A549 (cell line): ENCODE measurements around the gene AAGAB. TPM values are rescaled to one million over a fixed set of nuclear protein-coding genes. Genes with fewer than 3 reads are reported as not detected.

Experiments used
- ATAC-seq, 2 experiments: fragments of 200-7000 bp in 1 of 2; fragments of >200 bp in 1 of 2; cut with Nextera tagmentation in 1 of 2; cut with Tn5 transposase in 1 of 2; 3 replicates each; pipeline versions ENCODE4 v1.8.0 to v1.9.1; 2018 to 2020; ENCODE audit warnings: mild to moderate bottlenecking in 1 of 2, moderate library complexity in 1 of 2
- CTCF ChIA-PET: fragments of 300-600 bp; sonication (Branson Sonifier 250); formaldehyde crosslinking; extraction: SDS; loops from one replicate; lab custom pipeline; 2021; ENCODE audit warnings: antibody characterized with exemption, inconsistent platforms; lab: Yijun Ruan, JAX
- POLR2A ChIA-PET: fragments of 350-600 bp; formaldehyde crosslinking; extraction: SDS; loops from one replicate; lab custom pipeline; 2021; ENCODE audit warnings: antibody characterized with exemption, inconsistent platforms; lab: Yijun Ruan, JAX
- DNase-seq, 2 experiments: peaks; one replicate each; pipeline versions ENCODE4 v3.0.0 to v3.0.0-alpha.2; 2011 to 2016; ENCODE audit warnings: low read depth in 1 of 2, low spot score in 1 of 2
- FAIRE-seq: peaks from 2 replicates; lab custom pipeline; 2011; peaks lifted over from hg19 to GRCh38; lab: Jason Lieb, UNC
- H3K27ac ChIP-seq, 2 experiments: fragments of >200 bp; sonication (Bioruptor Twin); formaldehyde crosslinking; 3 replicates each; pipeline ENCODE4 v1.5.1; 2016 to 2017
- H3K4me1 ChIP-seq: fragments of >200 bp; sonication (Bioruptor Twin); formaldehyde crosslinking; 3 replicates; pipeline ENCODE4 v1.6.1; 2016
- H3K4me2 ChIP-seq: fragments of >200 bp; sonication (Bioruptor Twin); formaldehyde crosslinking; 3 replicates; pipeline ENCODE4 v1.6.1; 2016
- H3K4me3 ChIP-seq: fragments of >200 bp; sonication (Bioruptor Twin); formaldehyde crosslinking; 3 replicates; pipeline ENCODE4 v1.5.1; 2016
- H3K9me3 ChIP-seq: fragments of >200 bp; sonication (Bioruptor Twin); formaldehyde crosslinking; 3 replicates; pipeline ENCODE4 v1.6.1; 2016
- BCL3 ChIP-seq: fragments of >200 bp; sonication (Bioruptor Twin); formaldehyde crosslinking; IDR thresholded peaks from 3 replicates; pipeline ENCODE4 v1.6.1; 2016
- CEBPB ChIP-seq, 2 experiments: fragments of >200 bp in 1 of 2; sonication (Bioruptor Twin) in 1 of 2; formaldehyde crosslinking in 1 of 2; IDR thresholded peaks; 2 replicates each; pipeline ENCODE4 v1.6.1; 2012 to 2016
- HDAC2 ChIP-seq: fragments of 200-600 bp; sonication (generic); IDR thresholded peaks from 2 replicates; pipeline ENCODE4 v1.6.1; 2016
- HEYL ChIP-seq: fragments of 250-450 bp; sonication (Bioruptor Pico); IDR thresholded peaks from 2 replicates; pipeline ENCODE4 v1.8.0; 2021; ENCODE audit warnings: mild to moderate bottlenecking, moderate library complexity
- HMGXB4 ChIP-seq: fragments of 250-450 bp; sonication (Bioruptor Pico); IDR thresholded peaks from 2 replicates; pipeline ENCODE4 v1.5.0; 2021; ENCODE audit warnings: mild to moderate bottlenecking, moderate library complexity, borderline replicate concordance
- HOXB13 ChIP-seq: fragments of 250-450 bp; sonication (Bioruptor Pico); IDR thresholded peaks from 2 replicates; pipeline ENCODE4 v1.5.0; 2020; ENCODE audit warnings: low read depth, mild to moderate bottlenecking, moderate library complexity
- MAFK ChIP-seq: fragments of 450-650 bp; IDR thresholded peaks from 2 replicates; pipeline ENCODE4 v1.6.1; 2014; ENCODE audit not compliant: partially characterized antibody
- MYC ChIP-seq: IDR thresholded peaks from 2 replicates; pipeline ENCODE4 v1.6.1; 2012; ENCODE audit warnings: mild to moderate bottlenecking, inconsistent platforms, low read length, improper control_type of control experiment, borderline replicate concordance
- NFE2L2 ChIP-seq: fragments of 150-350 bp; conservative IDR thresholded peaks from 2 replicates; pipeline ENCODE4 v1.6.1; 2014; ENCODE audit warnings: low read length
- NR3C1 ChIP-seq: fragments of >200 bp; sonication (Bioruptor Twin); formaldehyde crosslinking; IDR thresholded peaks from 3 replicates; pipeline ENCODE4 v1.6.1; 2017
- PHF8 ChIP-seq: fragments of 200-600 bp; sonication (generic); IDR thresholded peaks from 2 replicates; pipeline ENCODE4 v1.6.1; 2016; ENCODE audit warnings: low read depth, mild to moderate bottlenecking, antibody characterized with exemption, moderate library complexity, borderline replicate concordance
- RARB ChIP-seq: fragments of 250-450 bp; sonication (Bioruptor Pico); IDR thresholded peaks from 2 replicates; pipeline ENCODE4 v1.8.0; 2021; ENCODE audit warnings: mild to moderate bottlenecking, moderate library complexity
- REST ChIP-seq: fragments of 200-600 bp; sonication (generic); IDR thresholded peaks from 2 replicates; pipeline ENCODE4 v1.6.1; 2016; ENCODE audit warnings: antibody characterized with exemption, mild to moderate bottlenecking, moderate library complexity
- ZFP36 ChIP-seq: fragments of 450-650 bp; IDR thresholded peaks from 2 replicates; pipeline ENCODE4 v1.6.1; 2014; ENCODE audit warnings: borderline replicate concordance; ENCODE audit not compliant: partially characterized antibody
- WGBS: methylation state at CpG from one replicate; pipeline ENCODE4 v1.1.6; 2017; ENCODE audit errors: missing lambda C conversion rate; 5-methylcytosine and 5-hydroxymethylcytosine counted together
- polyA plus RNA-seq, 4 experiments: library from polyadenylated mRNA; depleted of rRNA in 3 of 4; stranded (reverse); fragments of >200 nt; fragmentation: RNase III in 1 of 4; extraction: RNeasy Plus Mini Kit Qiagen cat#74134 plus additional on column Dnase treatment in 1 of 4; gene quantifications; 2 replicates in 3 of 4; 3 replicates in 1 of 4; pipeline ENCODE4 v1.2.3, GENCODE V29; 2011 to 2017

Gene AAGAB
- polyA plus RNA-seq, 2 of the 4 experiments (the other 2 are of a cell fraction): 68.9 to 107 TPM

- CTCF ChIA-PET: interaction anchor here (1.1 to 1.6 kb wide), 2 partner anchors 11 to 264 kb away, joined by 4 to 7 read pairs; no protein-coding TSS in a partner anchor
- Histone ChIP-seq H3K27ac (no peak overlapping the region), H3K4me3 (no peak overlapping the region), H3K9me3 (no peaks in the 10 kb centered on the region), H3K4me2 (no peak overlapping the region), H3K4me1 (no peaks in the 10 kb centered on the region)
- no peak for FAIRE-seq
- no peak for DNase-seq
- no peak for TF ChIP-seq REST
- peak; percentile 98 for TF ChIP-seq MAFK
- WGBS: 92% methylated on average over 5 of the region's 5 CpGs
- ATAC-seq: no peak
- POLR2A ChIA-PET: no interaction called here
These were observed 43.8 kb downstream of the AAGAB start for GRCh38 chr15:67210555-67211168.

DNA sequence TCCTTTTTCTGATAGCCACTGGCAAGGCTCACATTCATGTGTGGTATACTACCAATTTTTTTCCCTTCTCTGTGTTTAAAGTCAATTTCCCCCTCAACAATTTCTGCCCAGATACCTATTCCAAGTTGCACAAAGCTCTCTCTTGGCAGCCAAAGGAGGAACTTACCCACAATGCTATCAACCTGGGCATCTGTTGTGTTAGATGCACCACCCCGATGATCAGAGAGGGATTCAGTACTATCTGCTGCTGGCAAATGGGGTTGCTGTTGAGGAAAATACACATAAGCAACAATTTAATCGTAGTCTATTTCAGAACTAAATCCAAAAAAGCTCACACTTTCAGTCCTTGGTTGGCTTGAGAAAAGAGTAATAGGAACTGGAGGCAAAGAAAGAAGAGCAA lies 46.1 kb downstream of the AAGAB start:
- no peak overlapping the region for H3K4me2 ChIP-seq
- DNase-seq: no peak
- no peaks in the 10 kb centered on the region for H3K4me1 ChIP-seq
- ChIA-PET CTCF (interaction anchor here (1.2 to 2.2 kb wide), 3 partner anchors 9 to 96 kb away, joined by 3 to 9 read pairs (median 5); no protein-coding TSS in a partner anchor), POLR2A (no interaction called here)
- no peak for TF ChIP-seq ZFP36
- no peak overlapping the region for H3K27ac ChIP-seq
- no peak for FAIRE-seq
- no peak overlapping the region for H3K4me3 ChIP-seq
- WGBS: 91% methylated on average over 2 of the region's 2 CpGs
- H3K9me3 ChIP-seq: no peaks in the 10 kb centered on the region
- ATAC-seq: no peak

- Histone ChIP-seq H3K4me2 (no peak overlapping the region), H3K4me3 (no peak overlapping the region), H3K27ac (no peak overlapping the region), H3K9me3 (no peaks in the 10 kb centered on the region), H3K4me1 (no peaks in the 10 kb centered on the region)
- ATAC-seq: no peak
- FAIRE-seq: no peak
- ChIA-PET POLR2A (no interaction called here), CTCF (interaction anchor here (2.2 kb wide), 2 partner anchors 9 to 32 kb away, joined by 5 to 9 read pairs; no protein-coding TSS in a partner anchor)
- WGBS: 93% methylated on average over 3 of the region's 3 CpGs
- TF ChIP-seq HOXB13 (CRISPR knock-in tag) (no peak), NFE2L2 (no peak), HEYL (CRISPR knock-in tag) (no peak), MYC (no peak), RARB (no peak), HMGXB4 (CRISPR knock-in tag) (no peak), NR3C1 (no peak), HDAC2 (no peak), PHF8 (no peak), BCL3 (no peak), CEBPB (IDR thresholded peaks at IDR 0.05) (no peak)
- DNase-seq: no peak
These were observed 46.8 kb downstream of the AAGAB start for GRCh38 chr15:67207555-67208207.
